DMS53 treated with DMSO at 0.1 percent for 48 hours (cell line): ENCODE measurements around the gene ABTB1.
"Not testable (repeated sequence)": the region's sequence is repeated elsewhere in the genome, so short reads cannot be mapped to it uniquely, and the experiment has no call there.

ENCODE experiments used
- DNase-seq: peaks from one replicate; lab custom pipeline; 2025; ENCODE audit not compliant: unreplicated experiment; lab: John Stamatoyannopoulos, UW

ABTB1 gene

DNA sequence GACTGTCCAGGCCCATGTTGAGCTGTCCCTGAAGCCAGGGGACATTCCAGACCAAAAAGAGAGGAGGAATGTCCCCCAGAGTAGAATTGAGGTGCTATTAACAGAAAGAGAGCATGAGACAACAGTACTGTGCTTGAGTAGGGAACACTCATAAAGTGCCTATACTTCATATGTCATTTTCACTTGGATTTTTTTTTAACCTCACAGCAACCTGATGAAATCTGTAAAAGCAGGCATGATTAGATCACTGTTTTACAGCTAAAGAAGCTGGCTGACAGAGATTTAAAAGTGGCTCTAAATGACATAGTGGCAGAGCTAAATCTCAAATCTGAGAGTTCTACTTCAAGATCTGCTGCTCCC, 24.9 kb upstream of the ABTB1 start:
- DNase-seq = no peak

DNA sequence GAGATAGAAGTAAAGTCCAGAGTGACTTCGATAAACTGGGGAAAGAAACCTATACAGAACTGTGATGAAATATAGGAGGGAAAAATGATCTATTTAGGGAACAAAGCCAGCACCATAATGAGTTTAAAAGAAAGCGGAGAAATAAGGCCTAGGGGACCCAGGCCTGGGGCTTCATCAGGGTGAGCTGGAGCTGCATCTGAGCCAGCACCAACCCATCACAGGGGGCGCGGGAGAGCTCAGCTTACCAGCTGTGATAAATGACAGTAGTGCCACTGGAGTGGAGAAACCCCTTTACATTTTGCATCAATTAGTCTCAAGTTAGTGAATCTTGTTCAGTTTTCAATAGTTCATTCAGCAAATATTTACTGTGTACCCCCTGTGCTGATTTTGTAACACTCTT, 22.5 kb upstream of the ABTB1 start:
- no peak for DNase-seq

- DNase-seq = no peak
Observed at GRCh38 chr3:127651516-127652172, 21.1 kb upstream of the ABTB1 start.

DNA sequence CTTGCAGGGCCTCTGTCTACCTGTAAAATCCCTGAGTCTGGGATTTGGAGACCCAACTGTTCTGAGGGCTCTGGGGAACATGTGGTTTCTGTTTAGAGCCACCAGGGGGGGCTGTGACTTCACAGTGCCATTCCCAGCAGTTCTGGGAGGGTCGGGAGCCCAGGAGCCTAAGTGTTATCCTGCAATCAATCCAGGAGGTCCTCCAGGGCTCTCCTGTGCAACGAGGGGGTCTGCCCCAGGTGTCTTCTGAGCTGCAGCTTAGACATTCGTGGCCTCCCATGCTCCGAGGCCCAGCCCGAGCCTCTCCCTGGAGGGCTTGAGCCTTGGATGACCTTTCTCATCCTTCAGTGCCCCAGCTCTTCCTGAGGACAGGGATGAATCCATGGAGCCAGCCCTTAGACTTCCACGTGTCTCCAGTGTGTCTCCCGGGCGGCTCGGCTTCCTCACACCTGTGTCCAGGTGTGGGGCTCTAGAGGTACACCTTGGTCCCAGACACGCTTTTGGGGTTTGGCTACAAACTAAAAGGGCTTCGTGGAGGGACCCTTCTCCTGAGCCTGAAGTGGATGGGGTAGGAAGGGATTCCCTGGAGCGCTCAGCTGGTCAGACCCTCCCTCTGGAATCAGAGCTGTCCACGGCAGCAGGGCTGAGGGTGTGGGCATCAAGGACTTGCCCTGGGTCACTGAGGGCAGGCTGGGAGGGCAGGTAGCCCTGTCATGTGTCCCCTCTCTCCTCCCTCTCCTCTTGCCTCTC, 20.3 kb upstream of the ABTB1 start:
- DNase-seq = peak; percentile 37

DNA sequence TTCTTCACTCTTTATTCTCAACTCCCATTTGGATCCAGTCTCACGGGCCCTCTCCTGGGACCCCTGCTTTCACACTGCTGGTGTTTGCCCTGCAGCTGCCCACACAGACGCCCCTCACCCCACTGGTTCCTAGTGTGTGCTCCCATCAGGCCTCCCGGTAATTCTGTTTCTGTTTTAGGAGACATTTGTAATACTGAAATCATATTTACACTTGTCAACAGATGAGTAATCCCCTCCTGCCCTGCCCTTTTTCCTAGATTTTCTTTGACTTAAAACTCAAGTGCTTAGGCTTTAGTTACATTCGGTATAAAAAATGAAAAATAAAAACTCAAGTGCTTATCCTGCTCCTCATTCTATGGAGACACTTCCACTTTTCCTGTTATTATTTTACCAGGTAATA, 18.4 kb upstream of the ABTB1 start:
- DNase-seq = no peak

DNA sequence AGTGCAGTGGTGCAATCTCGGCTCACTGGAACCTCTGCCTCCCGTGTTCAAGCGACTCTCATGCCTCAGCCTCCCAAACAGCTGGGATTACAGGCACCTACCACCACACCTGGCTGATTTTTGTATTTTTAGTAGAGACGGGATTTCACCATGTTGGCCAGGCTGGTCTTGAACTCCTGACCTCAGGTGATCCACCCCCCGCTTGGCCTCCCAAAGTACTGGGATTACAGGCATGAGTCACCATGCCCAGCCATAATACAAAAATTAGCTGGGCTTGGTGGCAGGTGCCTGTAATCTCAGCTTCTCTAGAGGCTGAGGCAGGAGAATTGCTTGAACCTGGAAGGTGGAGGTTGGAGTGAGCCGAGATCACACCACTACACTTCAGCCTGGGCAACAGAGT, 17.8 kb upstream of the ABTB1 start:
- not testable (repeated sequence) for DNase-seq

GRCh38 chr3:127655641-127656040, 17.1 kb upstream of the ABTB1 start:
- no peak for DNase-seq

DNA sequence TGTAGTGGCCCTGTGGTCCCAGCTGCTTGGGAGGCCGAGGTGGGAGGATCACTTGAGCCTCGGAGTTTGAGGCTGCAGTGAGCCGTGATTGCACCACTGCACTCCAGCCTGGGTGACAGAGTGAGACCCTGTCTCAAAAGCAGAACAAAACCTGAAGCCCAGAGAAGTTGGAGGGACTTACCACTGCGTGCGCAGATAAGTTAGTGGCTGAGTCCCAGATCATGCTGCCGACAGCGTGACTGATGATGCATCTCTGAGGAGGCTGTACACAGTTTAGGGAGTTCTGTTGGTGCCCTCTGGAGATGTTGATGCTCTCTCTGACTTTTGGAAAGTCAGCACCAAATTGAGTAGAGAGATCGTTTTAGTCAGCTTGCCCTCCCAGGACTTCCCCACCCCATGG, 15.8 kb upstream of the ABTB1 start:
- DNase-seq = no peak

GRCh38 chr3:127658234-127658633, 14.5 kb upstream of the ABTB1 start:
- no peak for DNase-seq

- no peak for DNase-seq
Observed at GRCh38 chr3:127660621-127661251, 12.0 kb upstream of the ABTB1 start.

GRCh38 chr3:127661600-127661999, 11.2 kb upstream of the ABTB1 start:
- DNase-seq = no peak

- DNase-seq = no peak
Observed at GRCh38 chr3:127662001-127662469, 10.7 kb upstream of the ABTB1 start.

GRCh38 chr3:127663151-127663550, 9.6 kb upstream of the ABTB1 start:
- no peak for DNase-seq

GRCh38 chr3:127665165-127665564, 7.6 kb upstream of the ABTB1 start:
- DNase-seq = no peak

GRCh38 chr3:127665586-127665985, 7.2 kb upstream of the ABTB1 start:
- no peak for DNase-seq

DNA sequence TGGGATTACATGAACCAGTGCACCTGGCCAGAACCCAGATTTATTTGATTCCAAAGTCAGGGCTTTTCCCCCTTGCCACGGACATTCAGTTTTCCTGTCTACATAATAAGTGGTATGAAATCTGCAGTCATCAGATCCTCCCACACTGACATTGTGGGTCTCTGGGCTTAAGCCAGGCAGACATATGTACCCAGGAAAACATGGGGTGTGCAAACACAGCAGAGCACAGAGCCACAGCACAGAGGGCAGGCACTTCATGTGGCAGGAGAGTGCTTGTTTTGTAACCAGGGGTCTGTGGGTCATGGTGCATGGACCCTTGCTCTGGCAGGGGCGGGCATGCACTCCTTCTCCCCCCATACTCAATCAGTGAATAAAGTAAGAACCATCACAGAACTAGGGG, 6.1 kb upstream of the ABTB1 start:
- DNase-seq = no peak

DNA sequence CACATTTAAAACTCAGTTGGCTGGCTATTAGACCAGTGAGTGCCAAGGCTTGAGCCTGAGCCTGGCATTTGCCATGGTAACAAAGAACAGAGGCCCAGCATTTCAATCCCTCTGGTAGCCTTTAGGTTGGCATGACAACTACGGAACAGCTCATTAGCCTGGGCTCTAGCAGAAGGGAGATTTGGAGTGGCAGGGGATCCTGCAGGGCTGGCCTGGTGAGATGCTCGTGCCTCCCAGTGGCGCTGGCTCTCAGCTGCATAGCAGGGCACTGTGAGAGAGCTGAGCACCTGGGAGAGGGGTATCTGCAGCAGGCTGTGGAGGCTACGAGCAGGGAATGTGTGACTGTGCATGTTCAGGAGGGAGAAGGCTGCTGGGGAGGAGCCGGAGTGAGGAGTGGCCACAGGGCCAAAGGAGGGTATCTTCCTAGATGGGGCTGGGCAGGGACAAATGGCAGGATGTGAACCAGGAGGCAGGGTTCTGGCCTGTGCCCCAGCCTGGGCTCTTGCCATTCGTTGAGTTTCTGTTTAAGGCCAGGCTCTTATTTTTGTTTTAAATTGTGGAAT, 5.6 kb upstream of the ABTB1 start:
- no peak for DNase-seq

DNA sequence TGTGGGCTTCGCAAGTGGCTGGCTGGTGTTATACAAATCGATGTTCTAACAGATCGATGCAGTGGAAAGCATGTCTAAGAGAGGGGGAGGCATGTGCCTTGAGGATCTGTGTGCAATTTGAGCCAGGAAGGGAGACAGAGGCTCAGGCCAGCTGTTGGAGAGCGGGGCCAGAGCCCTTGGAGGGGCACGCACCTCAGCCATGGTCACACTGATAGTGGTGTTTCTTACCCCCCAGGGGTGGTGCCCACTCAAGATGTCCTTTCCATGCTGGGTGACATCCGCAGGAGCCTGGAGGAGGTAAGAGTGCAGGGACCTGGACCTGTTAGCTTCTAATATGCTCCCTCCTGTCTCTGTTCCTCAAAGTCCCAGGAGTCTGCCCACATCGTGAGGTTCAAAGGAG, 3.8 kb upstream of the ABTB1 start:
- DNase-seq = no peak

- DNase-seq = no peak
Observed at GRCh38 chr3:127669541-127670228, 3.1 kb upstream of the ABTB1 start.

- no peak for DNase-seq
Observed at GRCh38 chr3:127670229-127670559, 2.6 kb upstream of the ABTB1 start.

DNA sequence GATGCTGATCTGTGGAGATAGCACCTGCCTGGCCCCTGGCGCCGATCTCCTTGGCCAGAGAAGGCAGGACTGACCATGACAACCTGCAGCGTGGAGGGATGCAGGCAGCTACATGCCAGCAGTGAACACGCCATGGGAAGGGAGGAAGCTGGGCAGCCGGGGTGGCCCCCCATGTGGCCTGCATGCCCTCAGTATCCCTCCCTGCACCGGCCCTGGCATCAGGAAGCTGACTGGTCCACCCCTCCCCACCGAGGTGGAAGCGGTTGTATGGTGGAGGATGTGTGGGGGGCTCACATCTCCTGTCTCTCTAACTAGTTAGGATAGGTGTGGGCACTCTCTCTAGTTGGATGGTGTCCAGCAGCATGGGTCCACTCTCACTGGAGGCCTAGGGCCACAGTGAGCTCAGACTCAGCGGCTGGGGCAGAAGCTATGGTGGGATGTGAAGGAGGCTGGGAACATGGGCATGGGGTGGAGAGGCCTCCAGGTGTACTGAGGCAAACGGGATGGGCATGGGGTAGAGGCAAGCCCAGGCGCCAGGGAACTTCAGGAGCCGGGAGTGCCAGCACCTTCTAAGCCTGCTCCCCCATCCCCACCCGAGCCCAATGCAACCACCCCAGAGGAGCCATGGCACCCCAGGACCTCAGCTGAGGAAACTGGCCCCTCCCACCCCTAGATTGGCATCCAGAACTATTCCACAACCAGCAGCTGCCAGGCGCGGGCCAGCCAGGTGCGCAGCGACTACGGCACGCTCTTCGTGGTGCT, 1.8 kb upstream of the ABTB1 start:
- no peak for DNase-seq
